Measurements from ENCODE around the gene MVB12A. TPM values are rescaled to one million over a fixed set of nuclear protein-coding genes. Genes with fewer than 3 reads are reported as not detected.
A peak's percentile ranks its signal among the peaks of the same experiment; 100 is the strongest.

Gene MVB12A
- total RNA-seq, result 47.0 and 70.2 TPM in 2 replicates

DNA sequence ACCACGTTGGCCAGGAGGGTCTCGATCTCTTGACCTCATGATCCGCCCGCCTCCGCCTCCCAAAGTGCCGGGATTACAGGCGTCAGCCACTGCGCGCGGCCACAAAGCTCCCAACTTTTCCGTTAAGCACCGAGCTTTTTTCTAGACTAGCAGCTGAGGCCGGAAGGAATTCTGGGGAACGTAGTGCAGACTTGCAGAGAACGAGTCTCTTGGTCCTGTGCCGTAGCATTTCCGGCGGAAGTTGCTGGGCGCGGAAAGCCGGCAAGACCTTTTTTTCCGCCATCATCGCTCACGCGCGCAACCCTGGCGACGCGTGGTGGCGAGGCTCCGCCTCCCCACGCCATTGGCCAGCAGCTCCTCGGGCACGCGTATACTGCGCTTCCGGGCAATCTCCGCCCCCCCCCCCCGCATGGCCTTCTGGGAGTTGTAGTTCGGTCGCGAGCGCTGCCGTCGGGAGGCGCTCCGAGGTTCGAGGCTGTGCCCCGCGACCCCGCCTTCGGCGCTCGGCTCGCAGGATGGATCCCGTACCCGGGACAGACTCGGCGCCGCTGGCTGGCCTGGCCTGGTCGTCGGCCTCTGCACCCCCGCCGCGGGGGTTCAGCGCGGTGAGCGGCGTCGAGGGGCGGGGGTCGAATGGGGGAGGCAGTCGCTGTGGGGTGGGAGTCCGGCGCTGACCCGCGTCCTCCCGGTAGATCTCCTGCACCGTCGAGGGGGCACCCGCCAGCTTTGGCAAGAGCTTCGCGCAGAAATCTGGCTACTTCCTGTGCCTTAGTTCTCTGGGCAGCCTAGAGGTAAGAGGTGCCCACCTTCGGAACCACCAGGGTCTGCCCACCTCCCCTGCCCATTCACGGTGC lies at the start of gene MVB12A:
TSS of gene MVB12A (plus strand) at position 427 of the 854 bp plus-strand sequence. CDS start at position 516, 89 bp downstream.
- DNase-seq (ENCODE audit: low read depth), result peak; percentile 99

DNA sequence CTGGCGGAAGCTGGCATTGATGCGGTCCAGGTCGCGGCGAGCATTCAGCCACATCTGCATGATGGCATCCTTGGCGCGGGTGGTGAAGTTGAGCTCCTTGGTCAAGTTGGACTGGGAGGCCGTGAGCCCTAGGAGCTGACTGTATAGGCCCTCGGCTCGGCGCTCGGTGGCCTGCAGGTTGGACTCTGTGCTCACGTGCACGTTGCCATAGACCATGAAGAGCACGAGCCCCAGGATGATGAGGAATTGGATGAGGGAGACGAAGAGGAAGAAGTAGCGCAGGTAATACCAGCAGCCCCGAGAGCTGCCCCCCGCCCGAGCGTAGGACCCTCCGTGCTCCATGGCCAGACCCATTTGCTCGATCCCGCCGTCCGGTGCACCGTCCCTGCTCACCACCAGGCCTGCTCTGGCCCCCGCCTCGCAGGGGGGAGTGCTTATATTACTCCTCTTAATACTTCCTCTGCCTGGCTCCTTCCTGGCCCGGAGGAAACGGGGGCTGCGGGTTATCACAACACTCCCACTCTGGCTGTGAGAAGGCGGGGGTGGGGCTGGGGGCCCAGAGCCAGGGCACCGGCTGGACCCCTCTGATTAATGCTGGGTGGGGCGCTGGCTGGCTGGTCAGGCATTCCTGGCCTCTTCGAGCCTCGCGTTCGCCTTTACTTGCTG lies 42.8 kb upstream of the MVB12A start, which contains the start of gene PLVAP:
TSS of gene PLVAP (minus strand) at position 408 of the 666 bp plus-strand sequence. CDS start at position 354, 54 bp downstream.
- no peak for DNase-seq (ENCODE audit: low read depth)

DNA sequence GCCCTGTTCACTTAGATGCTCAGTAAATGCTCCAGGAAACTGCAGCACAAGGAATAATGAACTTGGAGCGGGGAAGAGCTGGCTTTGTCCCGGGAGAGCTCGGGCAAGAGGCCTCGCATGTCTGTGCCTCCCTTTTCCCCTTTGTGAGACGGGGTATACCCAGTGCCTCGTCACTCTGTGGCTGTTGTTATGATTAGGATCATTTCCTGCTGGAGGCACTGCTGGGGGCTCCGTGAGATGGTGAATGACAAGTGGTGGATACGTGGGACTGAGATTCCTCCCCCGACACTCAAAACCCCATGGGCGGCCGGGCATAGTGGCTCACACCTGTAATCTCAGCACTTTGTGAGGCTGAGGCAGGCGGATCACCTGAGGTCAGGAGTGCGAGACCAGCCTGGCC lies 41.6 kb upstream of the MVB12A start:
- DNase-seq (ENCODE audit: low read depth), result no peak

DNA sequence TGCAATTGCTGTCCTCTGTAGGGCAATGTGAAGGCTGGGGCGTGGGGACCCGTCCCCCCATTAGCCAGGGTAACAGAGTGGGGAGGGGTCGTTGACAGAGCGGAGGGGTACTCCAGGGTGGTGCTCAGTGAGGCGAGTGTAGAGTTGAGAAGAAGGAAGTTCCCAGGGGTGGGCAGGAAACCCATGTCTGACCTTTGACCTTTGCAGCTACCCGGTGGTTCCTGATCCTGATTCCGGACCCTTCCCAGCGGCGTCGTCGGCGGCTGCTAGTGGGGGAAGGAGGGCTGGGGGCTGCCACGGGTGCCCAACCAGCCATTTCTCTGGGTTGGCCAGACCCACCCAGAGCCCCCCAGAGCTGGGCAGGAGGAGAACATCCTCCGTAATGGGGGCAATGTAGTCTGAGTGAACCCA lies 40.6 kb upstream of the MVB12A start:
- no peak for DNase-seq (ENCODE audit: low read depth)

DNA sequence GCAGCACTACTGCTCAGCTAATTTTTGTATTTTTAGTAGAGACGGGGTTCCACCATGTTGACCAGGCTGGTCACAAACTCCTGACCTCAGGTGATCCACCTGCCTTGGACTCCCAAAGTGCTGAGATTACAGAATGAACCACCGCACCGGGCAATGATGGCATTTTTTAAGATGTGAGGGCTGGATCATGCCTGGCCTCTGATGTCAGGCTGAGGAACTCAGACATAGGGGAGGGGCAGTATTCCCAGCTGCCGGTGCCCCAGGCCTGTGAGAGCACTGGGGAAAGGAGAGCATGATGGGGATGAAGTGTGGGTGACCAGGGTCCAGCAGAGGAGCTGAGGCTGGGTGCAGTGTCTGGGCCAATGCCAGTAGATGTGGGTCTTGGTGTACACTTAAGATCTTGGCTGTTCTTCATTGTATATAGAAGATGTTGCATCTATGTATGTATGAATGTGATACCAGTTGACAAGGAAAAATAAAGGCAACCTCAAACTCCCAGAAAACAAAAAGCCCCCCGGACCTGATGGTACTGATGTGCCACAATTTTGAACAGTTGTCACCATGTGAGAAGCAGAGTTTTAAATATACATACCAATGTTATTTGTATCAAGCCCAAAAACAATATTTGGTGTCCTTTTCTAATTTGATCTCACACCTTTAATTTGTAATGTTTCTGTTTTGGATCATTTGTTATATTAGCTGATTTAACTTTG lies 39.3 kb upstream of the MVB12A start:
- no peak for DNase-seq (ENCODE audit: low read depth)

DNA sequence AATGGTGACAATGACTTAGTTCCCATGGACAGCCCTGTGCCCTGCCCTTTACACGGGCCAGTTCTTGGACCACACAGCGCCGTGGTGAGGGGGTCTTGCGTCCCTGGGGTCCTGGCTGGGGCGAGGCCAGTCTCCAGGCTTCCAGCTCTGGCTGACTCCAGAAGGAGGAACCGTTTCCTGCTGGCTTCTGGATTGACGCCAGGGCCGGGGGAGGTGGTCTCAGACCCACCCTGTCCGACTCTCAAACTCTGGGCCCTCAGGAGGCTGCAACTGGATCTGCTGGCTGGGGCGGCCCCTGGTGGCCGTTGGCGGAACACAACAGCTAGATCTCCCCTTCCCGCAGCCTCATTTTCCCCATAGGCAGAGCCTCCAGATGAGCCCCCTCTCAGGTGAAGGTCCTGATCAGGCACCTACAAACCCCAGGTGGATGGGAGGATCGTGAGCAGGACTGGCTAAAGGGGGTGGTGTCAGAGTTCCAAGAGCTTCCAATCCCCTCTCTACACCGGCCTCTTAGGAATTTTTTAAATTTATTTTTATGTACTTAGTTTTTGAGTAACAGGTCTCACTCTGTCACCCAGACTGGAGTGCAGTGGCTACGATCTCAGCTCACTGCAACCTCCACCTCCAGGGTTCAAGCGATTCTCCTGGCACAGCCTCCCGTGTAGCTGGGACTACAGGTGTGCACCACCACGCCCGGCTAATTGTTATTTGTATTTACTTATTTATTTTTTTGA lies 33.8 kb upstream of the MVB12A start:
- peak; percentile 15 for DNase-seq (ENCODE audit: low read depth)

DNA sequence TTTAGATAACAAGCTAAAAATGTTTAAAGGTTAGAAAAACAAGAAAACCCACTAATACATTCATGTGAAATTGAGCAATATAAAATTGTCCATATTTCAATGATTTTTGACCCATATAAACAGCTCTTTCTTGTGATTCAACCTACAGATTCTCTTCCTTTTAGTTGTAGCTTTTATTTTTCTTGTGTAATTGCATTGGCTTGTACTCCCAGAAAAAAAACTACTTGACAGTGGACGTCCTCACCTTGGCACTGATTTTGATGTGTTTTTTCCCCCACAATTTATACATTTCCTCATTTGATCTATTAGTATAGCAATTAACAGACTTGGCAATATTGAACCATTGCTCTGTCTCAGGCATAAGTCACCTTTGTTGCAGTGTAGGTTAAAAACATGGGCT lies 30.6 kb upstream of the MVB12A start:
- DNase-seq (ENCODE audit: low read depth), result no peak

DNA sequence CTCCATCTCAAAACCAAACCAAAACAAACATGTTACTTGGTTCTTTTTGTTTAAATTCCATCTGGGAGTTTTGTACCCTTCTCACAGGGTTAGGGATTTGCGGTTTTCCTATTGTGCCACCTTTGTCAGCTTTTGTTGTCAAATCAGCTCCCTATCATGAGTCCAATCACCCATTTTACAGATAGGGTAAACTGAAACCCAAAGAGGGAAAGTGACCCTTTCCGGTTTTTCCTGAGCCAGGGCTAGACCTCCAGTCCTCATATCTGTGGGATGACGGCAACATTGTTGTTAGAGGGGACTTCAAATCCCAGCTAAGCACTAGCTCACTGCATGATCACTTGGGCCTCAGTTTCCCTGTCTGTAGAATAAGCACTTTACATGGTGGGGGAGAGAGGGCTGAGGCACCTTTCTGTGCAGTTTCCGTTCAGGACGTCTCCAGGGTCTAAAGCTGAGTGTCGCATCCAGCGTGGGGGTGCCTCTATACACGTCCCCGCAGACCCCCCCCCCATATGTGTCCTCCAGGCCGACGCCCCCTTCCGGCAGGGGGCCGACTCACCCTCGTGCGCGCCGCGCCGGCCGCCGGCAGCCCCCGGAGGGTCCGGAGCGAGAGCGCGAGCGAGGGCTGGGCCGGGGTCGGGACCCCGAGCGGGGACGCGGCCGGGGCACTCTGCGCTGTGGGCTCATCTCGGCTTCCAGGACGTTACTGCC lies 29.7 kb upstream of the MVB12A start:
- no peak for DNase-seq (ENCODE audit: low read depth)

DNA sequence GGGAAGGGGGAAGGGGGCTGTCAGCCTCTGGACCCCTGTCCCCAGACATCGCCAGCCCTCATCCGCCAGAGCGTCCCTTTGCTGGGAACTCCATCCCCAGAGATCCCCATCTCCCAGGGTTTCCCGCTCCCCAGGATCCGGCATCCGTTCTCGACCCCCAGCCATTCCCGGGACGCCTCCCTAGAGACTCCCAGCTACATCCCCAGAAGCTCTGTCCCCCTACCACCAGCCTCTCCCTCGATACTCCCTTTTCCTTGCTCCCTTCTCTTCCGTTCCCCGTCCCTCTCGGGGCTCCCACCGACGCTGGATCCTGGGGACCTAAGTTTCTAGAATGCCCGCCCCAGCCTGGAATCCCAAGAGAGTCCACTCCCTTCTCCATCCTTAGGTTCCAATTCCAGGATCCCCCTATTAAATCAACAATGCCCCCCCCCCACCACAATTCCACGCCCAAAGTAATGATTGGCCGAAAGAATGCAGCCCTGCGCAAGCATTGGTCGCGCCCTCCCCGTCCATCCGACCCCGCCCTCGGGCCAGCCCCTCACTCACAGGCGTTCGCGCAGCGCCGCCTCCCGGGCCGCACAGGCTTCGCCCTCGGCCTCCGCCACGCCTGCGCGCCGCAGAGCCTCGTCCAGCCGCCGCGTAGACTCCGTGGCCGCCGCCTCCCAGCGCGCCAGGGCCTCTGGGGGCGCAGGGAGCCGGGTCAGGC lies 29.0 kb upstream of the MVB12A start:
- DNase-seq (ENCODE audit: low read depth), result peak; percentile 72

DNA sequence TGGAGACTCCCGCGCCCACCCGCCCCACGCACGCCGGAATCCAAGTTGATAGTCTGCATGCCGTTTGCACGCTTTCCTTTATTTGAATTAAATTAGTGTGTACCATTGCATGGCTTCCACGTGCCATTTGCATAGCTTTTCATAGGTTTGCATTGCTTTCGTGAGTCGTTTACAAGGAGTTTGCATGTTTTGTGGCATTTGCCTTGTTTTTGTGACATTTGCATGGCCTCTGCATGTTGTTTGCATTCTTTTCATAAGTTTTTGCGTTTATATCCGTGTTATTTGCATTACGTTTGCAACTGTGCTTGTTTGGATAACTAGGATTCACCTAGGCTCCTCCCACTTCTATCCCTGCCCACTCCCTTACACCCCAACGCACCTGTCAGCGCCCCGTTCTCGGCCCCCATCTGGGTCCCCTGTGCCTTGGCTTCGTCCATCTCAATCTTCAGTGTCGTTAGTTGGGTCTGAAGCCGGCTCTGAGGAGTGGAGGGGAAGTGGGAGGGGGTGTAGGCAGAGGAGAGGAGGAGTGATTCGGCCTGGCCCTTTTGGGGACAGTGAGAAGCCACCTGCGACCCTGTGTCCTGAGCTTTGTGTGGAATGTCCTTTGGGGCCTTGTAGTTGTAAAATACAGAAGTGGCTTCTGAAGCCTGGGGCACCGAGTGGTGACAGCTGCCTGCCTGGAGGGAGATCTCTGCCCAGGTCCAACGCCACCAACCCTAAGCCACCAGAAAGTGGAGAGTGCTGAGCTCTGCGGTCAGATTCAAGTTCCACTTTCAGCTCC lies 28.3 kb upstream of the MVB12A start:
- DNase-seq (ENCODE audit: low read depth), result no peak

DNA sequence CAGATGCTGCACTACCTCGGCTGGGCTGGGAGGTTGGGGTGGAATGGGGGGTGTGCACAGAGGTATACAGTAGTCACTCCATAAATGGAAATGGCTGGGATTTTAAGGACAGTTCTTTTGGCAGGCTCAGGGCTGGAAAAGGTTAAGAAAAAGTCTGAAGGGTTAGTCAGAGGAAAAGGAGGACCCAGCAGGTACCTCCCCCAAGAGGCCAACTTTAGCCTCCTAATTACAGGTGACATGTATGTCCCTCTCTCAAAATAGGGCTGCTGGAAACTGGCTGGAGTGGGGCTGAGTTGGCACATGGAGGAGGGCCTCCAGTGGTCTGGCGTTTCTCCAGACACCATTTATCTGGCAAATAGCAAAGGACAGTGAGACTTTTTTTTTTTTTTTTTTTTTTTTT lies 26.8 kb upstream of the MVB12A start:
- DNase-seq (ENCODE audit: low read depth), result no peak

DNA sequence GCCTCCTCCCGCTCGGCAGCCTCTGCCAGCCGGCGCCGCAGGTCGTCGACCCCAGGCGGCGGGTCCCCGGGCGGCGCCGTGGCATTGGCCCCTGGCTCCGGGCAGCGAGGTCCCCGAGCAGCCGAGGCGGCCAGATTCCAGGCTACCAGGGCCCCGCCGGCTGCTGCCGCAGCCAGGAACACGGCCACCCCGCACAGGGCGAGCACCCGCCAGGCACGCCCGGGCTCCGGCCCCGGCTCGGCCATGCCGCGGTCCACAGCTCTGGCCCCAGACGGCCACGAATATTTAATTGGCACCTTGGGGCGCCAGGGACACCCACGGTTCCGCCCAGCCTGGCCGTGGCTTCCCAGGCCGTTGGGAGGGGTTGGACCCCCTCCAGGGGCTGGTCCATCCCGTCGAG lies 25.9 kb upstream of the MVB12A start, which contains the start of gene CCDC194:
TSS of gene CCDC194 (minus strand) at position 283 of the 400 bp plus-strand sequence. CDS start at position 245, 38 bp downstream.
- DNase-seq (ENCODE audit: low read depth), result no peak

DNA sequence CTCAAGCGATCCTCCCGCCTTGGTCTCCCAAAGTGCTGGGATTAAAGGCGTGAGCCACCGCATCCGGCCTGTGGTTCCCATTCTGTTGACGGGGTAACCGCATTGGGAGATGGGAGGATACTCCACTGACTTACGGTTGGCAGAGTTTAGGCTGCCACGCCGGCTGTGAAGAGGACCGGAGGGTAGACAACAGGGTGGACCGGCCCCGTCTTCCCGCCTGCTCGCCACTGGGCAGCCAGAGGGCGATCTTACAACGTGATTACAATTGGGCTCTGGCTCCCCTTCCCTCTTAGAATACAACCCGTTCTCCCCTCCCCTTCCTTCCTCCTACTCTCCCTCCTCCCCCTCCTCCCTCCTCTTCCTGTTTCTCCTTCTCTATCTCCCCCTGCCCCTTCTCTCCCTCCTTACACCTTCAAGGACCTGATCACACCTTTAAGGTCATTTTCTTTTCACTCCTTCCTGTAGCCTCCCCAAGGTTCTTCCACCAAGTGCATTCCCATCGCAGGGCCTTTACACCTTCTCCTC lies 24.9 kb upstream of the MVB12A start:
- DNase-seq (ENCODE audit: low read depth), result no peak

DNA sequence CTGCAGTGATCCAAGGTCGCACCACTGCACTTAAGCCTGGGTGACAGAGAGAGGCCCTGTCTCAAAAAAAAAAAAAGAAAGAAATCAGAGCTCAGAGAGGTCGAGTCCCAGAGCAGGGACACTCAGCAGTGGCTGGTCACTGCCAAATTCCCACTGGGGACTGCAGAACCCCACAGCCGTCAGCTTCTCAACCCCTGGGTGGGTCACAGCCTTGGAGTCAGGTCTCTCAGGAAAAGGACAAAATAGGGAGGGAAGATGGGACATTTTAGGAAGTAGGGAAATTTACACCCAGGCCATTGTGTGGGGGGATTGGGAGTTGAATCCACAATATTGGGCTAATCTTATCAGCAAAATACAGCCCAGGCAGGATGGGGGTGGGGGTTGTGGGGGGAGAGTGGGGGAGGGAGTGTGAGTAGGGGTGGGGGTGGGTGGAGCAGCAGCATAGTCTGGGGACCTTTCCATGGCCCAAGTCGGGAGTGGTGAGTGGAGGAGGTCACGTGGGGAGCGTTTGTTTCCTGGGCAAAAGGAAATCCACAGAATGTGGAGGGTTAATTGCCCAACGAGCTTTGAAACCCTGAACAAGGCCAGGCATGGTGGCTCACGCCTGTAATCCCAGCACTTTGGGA lies 20.8 kb upstream of the MVB12A start:
- DNase-seq (ENCODE audit: low read depth), result no peak

DNA sequence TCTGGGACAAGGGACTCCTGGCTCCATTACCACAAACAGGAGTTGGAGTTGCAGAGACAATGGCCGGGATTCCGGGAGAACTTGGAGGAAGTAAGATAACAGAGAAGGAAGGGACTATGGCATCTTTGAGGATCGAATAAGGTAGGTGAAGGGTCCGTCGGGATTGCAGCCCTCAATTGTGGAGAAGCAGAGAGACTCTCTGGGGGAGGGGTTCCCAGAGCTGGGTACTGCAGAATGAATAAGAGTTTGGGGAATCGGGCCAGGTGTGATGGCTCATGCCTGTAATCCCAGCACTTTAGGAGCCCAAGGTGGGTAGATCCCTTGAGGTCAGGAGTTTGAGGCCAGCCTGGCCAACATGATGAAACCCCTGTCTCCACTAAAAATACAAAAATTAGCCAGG lies 18.2 kb upstream of the MVB12A start:
- no peak for DNase-seq (ENCODE audit: low read depth)

DNA sequence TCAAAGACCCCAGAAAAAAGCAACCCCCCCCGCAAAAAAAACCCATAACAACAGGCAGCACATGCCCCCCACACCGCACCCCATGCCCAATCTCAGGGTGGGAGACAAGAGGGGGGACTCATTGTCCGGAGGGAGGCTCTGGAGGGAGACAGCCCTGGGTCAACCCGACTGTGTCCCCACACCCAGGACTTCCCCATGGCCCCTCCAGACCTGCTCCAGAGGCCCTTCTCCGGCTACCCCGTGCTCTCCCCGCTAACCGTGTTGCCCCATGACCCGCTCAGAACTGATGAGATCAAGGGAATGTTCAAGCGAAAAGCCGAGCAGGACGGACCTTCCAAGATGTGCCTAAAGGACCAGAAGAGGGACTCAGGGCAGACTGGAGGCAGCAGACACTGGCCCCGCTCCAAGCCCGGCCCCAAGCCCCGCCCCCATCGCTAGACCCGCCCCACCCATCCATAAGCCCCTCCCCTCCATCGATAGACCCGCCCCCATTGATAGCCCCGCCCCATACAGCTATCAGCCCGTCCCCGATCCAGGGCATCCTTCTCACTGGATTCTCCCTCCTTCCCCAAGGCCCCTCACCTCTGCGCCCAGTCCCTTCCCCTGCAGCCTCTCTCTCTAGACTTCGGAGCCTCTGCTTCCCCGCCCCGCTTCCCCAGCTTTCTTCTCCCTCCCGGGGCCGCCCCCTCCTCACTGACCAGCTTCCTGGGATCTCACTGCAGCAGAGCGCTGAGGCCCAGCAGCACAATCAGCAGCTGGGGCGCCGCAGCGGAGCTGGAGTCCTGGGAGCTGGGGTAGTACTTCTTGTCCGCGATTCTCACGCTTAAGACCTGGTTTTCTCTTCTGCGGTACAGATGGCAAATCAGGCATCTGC lies 16.6 kb upstream of the MVB12A start:
- DNase-seq (ENCODE audit: low read depth), result no peak

DNA sequence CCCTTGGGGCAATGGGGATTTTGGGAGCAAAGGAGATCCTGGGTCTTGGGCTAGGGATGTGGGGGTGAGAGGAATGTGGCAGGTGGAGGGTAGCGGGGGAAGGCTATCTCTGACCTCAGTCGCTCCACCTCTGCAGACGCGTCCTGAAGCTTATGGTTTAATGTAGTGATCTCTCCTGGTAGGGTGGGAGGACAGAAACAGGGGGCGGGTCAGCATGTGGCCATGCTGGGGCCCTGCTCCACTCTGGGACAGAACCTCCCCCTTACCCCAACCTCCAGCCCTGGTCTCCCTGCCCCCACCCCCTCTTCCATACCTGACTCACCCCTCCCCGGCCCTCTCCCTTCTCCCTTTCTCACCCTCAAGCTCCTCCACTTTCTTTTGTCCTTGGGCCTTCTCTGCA lies 15.8 kb upstream of the MVB12A start:
- DNase-seq (ENCODE audit: low read depth), result no peak
